ENCODE results near the gene GTF3C2.
"Not testable (repeated sequence)": the region's sequence is repeated elsewhere in the genome, so short reads cannot be mapped to it uniquely, and the experiment has no call there.

The GTF3C2 gene

DNA sequence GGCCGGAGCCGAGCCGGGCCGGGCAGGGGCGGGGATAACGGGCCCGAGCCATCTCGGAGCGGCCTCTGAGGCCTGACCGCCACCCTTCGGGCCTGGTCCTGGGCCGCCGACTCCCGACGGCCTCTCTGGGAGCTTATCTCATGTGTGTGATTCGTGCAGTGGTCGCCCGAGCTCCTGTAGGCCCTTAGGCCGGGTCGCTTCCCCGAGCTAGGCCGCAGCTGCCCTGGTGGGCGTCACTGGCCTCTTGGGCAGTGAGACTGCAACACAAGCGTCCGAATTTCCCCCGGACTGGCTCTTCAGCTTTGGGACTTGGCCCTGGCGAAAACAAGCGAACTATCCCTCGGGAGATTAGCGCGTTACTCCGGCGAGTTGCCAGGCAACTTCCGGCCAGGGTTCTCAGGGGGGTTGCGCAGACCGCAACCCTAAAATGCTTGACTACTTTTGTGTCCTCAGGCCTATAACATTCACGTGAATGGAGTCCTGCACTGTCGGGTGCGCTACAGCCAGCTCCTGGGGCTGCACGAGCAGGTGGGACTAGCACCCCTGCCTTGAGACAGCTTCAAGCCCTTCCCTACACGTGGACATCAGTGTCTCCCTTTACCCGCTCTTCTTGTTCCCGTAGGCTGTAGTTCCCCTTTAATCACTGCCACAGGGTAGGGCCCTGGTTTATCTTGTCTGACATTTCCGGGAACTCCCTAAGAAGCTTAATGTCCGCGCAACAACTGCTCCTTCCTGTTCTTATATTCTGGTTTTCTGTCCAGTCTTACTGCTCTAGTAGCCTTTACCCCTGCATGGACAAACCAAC lies 14.5 kb upstream of the GTF3C2 start:
- DNase-seq, result peak in 1 of 2 experiments; percentile 14

DNA sequence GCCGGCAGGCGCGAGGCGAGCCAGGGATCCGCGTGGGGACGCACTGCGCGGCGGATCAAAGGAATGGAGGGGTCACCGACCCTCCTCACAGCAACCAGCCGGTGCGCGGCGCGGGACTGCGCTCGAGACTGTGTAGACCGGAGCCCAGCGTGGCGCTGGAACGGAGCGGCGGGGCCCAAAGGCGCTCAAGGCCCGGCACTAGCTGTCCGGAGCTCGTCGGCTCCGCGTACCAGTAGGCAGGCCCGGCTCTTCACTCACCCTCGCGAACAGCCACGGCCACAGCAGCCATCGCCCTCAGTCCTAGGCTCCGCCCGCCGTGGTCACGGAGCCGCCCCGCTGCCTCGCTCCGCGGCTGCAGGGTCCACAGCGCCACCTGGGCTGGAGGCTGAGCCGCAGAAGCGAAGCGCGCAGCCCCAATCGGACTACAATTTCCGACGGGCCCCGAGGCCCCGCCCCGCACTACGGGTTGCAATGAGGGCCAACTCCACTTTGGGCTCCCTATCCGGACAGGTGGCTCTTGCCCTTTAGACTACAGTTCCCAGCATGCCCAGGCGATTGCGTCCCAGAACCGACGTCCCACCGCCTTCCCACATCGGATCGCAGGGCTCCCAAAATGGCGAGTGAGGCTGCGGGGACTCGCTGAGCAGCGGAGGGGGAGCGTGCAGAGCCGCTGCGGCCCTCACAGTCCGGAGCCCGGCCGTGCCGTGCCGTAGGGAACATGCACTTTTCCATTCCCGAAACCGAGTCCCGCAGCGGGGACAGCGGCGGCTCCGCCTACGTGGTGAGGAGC lies 13.7 kb upstream of the GTF3C2 start, which contains the start of the genes EIF2B4 and SNX17:
Gene EIF2B4 (minus strand): TSS at position 313 of the 790 bp plus-strand sequence. CDS start 24 bp downstream, at position 289.
Gene SNX17 (plus strand): TSS at position 591 of the 790 bp plus-strand sequence. CDS start 128 bp downstream, at position 719.
- peak; percentile 98 to 100 for DNase-seq

DNA sequence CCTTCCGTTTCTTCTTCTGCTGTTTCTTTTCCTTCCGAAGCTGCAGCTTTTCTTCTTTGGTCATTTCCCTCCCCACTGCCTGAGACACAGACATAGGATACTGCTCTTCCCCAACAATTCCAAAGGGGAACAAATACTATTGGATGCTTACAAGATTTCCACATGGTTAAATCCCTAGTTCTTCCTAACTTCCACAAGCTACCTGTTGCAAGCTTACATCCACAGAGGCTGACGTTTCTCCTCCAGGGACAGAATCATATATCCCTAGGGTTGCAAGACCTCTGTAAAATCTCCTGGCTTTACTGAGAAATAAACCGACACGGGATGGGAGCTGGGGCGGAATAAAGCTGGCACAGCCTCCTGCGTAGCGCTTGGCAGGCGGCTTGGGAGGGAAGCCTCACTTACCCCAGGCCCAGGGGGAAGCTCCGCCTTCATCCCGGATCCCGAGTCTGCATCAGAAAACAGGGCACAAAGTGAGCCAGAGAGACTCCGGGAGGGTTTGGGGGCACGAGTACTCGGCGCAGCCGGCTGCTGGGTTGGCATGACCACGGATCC lies 13.0 kb upstream of the GTF3C2 start:
- no peak for DNase-seq

DNA sequence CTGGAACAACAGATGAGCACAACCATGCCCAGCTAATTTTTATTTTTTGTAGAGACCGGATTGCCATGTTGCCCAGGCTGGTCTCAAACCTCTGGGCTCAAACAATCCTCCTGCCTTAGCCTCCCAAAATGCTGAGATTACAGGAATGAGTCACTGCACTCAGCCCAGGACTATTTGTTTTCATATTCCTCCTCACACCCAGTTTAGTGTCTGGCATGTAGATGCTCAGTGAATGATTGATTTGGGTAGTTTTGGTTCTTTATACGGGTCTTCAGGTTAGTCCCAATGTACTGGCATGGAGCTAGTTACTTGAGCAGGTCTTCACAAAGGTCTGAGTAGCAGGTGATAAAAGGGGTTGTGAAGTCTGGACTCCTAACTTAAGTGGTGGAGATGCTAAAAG lies 7.4 kb upstream of the GTF3C2 start:
- DNase-seq, result no peak

DNA sequence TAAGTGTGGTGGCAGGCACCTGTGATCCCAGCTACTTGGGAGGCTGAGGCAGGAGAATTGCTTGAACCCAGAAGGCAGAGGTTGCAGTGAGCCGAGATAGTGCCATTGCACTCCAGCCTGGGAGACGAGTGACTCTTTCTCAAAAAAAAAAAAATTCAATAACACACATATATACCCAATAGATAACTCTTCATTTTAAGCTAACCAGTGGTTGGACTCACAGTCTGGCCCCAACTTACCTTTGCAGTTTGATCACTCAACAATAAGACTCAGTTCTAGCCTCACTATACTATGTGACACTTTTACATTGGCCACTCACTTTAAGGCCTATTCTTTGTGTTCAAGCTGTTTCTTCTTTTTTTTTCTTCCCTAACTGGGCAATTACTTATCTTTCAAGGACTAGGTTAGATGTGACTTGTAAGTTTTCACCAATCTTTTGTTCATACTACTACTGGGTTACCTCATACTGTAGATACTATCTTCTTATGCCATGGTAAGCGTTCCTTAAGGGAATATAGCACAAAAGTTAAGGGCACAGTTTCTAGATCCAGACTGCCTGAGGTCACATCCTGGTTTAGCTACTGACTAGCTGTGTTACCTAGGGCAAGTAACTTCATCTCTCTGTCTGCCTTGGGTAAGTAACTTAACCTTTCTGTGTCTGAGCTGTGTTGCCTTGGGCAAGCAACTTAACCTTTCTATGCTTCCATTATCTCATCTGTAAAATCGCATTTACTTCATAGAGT lies 6.3 kb upstream of the GTF3C2 start:
- no peak for DNase-seq

DNA sequence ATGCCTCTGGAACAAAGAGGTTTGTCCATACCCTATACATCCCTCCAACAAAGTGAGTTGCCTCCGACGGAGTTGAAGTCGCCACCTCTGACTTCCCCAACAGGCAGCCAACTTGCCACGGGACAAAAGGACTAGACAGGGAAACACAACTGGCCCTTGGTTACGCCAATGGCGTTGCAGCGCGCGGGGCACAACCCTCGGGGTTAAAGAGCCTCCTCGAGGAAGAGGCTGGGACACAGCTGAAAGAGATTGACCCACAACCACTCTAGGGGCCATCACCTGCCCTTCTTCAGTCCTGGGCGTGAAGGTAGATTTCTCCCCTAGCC lies 545 bp downstream of the GTF3C2 start:
- DNase-seq, result no peak

DNA sequence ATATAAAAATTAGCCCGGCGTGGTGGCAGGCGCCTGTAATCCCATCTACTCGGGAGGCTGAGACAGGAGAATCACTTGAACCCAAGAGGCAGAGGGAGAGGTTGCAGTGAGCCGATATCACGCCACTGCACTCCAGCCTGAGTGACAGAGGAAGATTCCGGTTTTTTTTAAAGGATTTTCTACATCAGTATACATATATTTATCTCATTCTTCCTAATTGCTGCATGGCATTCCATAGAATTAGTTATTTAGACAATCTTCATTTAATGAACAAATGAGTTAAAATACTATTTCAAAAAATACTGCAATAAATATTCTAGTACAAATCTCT lies 2.0 kb downstream of the GTF3C2 start:
- no peak for DNase-seq

DNA sequence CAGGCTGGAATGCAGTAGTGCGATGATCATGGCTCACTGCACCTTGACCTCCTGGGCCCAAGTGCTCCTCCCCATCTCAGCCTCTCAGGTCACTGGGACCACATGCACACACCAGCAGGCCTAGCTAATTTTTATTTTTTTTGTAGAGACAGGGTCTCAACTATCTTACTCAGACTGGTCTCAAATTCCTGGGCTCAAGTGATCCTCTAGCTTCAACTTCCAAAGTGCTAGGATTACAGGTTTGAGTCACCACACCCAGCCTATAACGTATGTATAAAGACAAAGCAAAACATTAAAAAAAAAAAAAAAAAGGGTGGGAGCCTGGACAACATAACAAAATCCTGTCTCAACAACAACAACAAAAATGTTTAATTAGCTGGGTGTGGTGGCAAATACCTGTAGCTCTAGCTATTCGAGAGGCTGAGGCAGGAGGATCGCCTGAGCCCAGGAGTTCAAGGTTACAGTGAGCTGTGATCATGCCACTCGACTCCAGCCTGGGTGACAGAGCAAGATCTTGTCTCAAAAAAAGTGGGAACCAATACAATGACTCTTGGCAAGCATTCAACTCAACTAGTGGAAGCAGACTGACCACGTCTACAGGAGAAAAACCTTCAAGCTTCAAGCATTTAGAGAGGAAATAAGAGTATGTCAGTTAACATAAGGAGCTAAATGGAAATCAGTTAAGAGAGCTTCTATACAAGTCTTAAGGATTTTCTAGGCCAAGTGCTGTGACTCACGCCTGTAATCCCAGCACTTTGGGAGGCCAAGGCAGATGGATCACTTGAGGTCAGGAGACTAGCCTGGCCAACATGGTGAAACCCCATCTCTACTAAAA lies 2.6 kb downstream of the GTF3C2 start:
- no peak for DNase-seq

DNA sequence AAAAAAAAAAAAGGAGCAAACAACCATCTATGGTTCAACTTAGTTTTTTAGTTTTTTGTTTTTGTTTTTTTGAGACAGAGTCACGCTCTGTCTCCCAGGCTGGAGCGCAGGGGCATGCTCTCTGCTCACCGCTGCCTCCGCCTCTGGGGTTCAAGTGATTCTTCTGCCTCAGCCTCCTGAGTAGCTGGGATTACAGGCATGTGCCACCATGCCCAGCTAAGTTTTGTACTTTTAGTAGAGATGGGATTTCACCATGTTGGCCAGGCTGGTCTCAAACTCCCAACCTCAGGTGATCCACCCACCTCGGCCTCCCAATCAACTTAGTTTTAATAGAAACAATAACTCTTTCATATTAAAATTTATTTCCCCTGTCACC lies 3.2 kb downstream of the GTF3C2 start:
- not testable (repeated sequence) for DNase-seq

DNA sequence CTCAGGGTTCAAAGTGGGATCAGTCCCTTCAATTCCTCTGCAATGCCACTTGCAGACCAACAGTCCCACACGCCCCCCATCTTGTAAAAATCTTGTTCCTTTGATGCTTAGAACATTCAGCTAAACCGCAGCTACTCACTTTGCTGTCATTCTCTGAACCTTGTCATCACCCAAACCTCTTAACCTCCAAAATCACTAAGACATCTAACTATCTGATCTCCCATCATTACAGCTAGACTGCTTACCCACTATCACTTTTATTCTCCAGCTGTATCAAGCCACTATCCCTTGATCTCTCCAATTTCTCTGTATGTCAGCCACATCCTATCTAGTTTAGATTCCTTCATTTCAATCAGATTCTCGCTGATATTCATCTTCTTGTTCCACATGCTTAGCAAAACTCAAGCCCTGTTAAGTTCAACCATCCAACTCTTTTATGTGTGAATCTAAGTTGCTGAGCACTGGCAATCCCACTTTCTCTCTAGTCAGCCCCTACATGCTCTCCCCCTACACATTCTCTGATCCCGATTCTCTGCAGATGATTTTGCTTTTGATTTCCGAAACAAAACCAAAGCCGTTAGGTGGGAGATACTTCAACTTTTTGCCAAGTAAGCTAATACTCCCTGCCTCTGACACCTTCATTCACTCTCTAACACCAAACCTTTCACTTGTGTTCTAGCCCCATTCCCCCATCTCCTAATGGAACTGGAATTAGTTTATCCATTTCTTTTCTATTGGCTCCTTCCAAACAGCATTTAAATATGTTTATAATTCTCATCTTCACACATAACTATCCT lies 4.6 kb downstream of the GTF3C2 start:
- DNase-seq, result no peak

DNA sequence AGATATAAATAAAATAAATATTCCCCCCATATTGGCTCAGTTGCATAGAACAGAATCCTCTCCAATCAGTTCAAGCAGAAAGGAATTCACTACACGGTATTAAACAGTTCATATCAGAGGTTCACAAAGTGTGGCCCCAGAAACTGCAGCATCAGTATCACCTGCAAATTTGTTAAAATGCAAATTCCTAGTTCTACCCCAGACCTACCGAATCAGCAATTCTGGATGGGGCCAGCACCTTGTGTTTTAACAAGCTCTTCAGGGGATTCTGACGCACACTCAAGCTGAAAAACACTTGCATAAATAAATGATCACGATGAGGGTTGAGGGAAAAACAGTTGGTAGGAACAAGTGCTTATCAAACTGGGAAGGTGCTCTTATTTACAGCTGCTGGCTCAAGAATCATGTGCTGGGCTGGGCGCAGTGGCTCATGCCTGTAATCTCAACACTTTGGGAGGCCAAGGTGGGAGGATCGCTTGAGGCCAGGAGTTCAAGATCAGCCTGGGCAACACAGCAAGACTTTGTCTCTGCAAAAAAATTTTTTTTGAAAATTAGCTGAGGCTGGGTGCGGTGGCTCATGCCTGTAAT lies 6.4 kb downstream of the GTF3C2 start:
- DNase-seq, result no peak

DNA sequence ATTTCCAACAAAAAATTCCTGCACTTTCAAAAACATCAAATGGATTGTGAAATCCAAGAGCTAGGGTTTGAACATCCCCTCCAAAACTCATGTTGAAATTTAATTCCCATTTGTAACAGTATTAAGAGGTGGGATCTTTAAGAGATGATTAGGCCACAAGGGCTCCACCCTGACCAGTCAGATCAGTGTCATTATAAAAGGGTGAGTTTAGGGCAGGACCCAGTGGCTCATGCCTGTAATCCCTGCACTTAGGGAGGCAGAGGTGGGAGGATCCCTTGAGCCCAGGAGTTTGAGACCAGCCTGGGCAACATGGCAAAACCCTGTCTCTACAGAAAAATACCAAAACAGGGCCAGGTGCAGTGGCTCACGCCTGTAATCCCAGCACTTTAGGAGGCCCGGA lies 8.9 kb downstream of the GTF3C2 start:
- no peak for DNase-seq

DNA sequence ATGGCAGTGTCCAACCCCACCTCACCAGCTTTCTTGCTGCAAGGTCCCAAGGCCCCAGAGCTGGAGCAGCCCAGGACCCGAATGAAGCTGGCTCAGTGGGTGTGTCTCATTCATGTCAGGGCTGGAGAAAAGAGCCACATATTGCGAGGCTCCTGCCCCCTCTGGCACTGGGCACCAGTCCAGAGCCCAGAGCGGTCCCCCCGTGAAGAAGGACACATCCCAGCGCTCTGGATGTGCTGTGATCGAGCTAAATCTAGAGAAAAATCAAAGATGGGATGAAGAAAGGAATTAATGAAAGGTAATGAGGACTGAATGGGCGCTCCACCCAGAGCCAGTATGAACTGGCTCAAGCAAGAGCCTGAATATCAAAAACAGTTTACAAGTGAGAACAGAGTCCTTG lies 20.4 kb downstream of the GTF3C2 start:
- no peak for DNase-seq

DNA sequence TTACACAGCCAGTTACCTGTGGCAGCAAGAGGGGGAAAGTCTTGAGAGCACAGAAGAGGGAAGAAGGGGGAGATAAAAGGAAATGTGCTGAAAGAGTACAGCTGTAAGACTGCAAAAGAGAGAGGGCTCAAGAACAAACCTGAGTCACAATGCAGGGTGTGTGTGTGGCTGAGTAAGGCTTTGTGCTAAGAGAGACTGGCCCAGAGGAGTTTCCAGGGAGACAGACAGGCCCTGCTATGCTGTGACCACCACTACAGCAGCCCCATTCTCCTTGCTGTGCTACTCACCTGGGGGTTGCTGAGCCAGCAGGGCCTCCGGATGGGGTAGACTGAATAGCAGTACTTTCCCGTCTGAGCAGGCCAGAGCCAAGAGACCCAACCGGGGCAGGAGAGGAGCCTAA lies 21.3 kb downstream of the GTF3C2 start:
- DNase-seq, result no peak

DNA sequence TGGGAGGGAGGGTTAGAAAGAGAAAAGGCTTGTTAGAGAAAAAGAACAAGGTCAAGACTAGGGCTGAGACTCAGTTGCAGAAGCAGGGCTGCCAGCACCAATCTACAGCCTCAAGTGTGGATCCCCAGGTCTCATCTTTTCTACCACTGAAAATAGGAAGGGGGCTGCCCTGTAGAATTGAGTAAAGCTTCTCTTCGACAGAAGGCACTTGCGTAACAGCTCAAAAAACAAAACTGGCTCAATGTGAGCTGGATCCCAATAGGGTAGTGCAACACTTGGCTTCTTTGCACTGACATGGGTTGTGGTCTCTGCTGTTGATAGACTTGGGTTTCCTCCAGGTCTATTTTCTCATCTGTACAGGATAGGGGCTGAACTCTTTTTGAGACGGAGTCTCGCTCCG lies 31.8 kb downstream of the GTF3C2 start:
- DNase-seq, result no peak

DNA sequence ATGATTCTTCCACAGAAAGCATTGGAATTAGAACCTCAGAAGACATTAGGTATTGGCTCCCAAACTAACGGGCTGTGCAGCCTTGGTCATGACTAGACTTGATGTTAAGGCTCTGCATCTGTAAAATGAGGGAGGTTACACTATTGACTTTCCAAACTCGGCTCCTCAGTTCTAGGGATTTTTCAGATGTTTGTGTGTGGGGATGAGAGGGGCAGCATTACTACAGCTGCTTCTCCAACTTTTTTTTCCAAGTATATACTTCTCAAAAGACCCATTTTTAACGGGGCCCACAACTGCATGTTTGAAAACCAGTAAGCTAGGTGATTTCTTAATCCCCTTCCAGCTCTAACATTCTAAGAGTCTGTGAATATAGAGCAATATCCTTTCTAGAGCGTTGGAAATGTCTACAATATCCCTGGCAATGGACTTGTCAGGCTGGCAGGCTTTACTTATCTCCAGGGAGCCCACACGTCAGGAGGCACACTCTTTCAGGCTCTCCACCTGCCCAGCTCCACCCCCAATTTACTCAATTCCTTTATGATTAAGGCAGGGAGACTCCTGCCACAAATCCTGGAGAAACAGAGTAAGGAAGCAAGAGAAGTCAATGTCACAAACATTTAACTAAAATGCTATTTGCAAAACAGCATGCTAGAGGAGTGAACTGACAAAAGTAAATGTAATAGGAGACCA lies 32.8 kb downstream of the GTF3C2 start:
- DNase-seq, result no peak

DNA sequence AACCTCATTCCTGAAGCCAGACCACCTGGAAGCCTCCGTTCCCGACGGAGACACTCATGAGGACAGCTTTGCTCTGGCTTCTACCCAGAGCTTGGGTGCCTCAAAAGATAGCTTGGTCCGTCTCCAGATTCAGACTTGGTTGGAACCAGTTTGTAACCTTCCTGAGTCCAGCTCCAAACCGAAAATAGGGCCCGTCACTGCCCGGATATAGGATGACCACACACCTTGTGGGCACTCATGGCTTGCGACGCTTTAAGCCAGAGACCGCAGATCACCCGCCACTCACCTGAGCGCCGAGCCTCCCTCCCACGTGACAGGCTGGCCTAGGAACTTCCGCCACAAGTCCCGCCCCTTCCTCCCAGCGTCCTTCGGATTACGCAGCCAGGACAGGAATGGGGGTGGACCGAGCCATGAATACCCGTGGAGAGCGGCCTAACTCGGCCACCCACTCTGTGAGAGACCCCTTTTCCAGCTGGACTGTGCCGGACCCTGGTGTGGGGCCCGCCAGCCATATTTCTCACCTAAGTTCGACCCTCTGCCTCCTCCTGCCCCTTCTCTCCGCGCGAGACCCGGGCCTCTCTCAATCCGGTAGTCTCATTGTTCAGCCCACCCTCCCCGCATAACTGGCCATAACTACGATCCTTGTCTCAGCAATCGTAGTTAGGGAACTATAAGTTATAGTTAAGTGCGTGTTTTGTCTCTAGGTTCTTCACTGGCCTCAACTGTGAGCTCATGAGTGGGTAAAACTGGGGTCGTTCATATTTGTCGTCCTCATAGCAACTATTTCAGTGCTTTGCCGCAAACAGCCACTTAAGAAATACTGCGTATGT lies 33.6 kb downstream of the GTF3C2 start, which contains the start of gene MPV17:
Gene MPV17 (minus strand): TSS at position 332 of the 830 bp plus-strand sequence. CDS start 580 bp downstream, outside the sequence.
- peak; percentile 82 to 84 for DNase-seq

DNA sequence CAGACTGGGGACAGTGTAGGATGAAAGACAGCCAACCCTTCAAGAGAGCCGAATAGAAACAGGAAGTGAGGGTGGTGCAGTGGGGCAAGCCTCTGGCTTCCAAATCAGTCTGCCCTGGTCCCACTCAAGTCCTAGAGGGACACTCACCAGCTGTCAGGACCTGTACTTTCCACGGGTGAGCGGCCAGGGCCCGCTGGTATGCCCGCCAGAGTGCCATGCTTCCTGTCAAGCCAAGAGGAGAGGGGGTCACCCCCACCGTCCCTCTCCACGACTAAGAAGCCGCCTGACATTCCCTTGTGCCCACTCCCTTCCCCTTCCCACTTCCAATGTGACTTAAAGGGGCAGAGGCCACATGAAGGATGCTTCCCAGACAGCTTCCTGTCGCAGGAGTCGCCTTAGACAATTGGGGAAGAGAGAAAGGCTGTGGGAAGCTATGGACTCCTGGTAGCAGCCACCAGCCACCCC lies 34.2 kb downstream of the GTF3C2 start:
- DNase-seq, result peak in 1 of 2 experiments; percentile 6

DNA sequence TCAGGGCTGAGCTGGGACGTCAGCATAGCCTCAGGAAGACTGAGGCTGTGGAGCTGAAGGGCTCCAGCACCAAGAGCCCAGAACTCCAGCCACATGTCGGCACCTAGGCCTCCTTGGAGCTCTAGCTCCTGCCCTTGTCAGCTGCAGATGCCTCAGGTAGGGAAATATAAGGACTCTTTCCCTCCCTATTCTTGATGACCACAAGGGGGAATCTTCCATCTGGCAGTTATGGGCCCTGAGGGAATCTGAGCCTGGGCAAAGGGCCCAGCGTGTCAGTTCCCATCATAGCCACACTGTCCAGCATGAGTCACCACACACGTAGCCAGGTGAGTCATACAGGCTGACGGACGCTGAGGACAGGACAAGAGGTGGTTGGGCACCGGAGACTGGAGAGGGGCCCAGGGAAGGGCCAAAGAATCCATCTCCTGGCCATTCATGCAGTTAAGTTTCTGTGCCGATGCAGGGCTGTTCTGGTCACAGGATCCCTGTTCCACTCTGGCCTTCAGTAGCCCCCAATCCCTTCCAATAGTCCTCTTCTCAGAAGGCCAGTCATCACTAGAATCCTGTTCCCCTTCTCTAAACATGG lies 35.5 kb downstream of the GTF3C2 start:
- no peak for DNase-seq

Data from stimulated activated CD4-positive, alpha-beta T cell treated with anti-CD3 and anti-CD28 coated beads, Interleukin-4, amount 100 ng/mL, for 4 hours (primary cell).